Epithelial cell of proximal tubule (primary cell): ENCODE measurements around the gene TULP4. TPM values are rescaled to one million over a fixed set of nuclear protein-coding genes. Genes with fewer than 3 reads are reported as not detected.

Experiments used
- DNase-seq: peaks from one replicate; pipeline ENCODE4 v3.0.0-alpha.2; 2011; ENCODE audit warnings: low read depth
- H3K4me3 ChIP-seq: 2 replicates; pipeline ENCODE4 v1.5.1; 2011; ENCODE audit warnings: low read depth, mild to moderate bottlenecking, low read length
- CTCF ChIP-seq: conservative IDR thresholded peaks from 2 replicates; pipeline ENCODE4 v1.5.1; 2012; ENCODE audit warnings: low read depth, mild to moderate bottlenecking, low read length
- total RNA-seq: library from RNA; depleted of rRNA; stranded (reverse); fragments of >200 nt; gene quantifications from 2 replicates; pipeline ENCODE4 v1.2.3, GENCODE V29; 2015

Gene TULP4
- total RNA-seq, 1 donor from 2014 or later, result 25.4 TPM

- no peak for TF ChIP-seq CTCF
- no peak for DNase-seq
Observed at GRCh38 chr6:158489441-158489840, 177.2 kb downstream of the TULP4 start.

GRCh38 chr6:158492881-158493280 is 180.6 kb downstream of the TULP4 start:
- no peak overlapping the region for H3K4me3 ChIP-seq
- no peak for TF ChIP-seq CTCF
- DNase-seq, result no peak

More at GRCh38 chr6:158489441-158489840, 177.2 kb downstream of the TULP4 start:
- no peak overlapping the region for H3K4me3 ChIP-seq

- H3K4me3 ChIP-seq, result no peak overlapping the region
- no peak for DNase-seq
- peak; percentile 6 for TF ChIP-seq CTCF
Observed at GRCh38 chr6:158496700-158497099, 184.4 kb downstream of the TULP4 start.

DNA sequence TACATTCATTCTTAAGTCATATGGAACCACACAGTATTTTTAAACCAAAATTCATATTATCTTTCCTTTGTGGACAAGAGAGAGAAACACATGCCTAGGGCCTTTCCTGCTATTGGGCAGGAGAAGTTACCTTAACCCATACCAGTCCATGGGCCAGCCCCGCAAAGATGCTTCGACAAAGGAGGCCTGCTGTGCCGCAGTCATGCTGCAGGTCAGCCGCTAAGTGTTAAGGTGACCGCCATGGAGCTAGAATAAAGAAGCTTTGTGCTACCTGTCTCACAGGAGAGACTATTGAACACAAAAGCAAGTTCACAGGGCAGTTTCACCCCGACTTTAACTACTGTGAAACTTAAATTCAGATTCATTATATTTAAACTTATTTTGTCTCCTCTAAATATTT is 185.4 kb downstream of the TULP4 start:
- DNase-seq, result no peak
- TF ChIP-seq CTCF, result no peak
- no peak overlapping the region for H3K4me3 ChIP-seq

DNA sequence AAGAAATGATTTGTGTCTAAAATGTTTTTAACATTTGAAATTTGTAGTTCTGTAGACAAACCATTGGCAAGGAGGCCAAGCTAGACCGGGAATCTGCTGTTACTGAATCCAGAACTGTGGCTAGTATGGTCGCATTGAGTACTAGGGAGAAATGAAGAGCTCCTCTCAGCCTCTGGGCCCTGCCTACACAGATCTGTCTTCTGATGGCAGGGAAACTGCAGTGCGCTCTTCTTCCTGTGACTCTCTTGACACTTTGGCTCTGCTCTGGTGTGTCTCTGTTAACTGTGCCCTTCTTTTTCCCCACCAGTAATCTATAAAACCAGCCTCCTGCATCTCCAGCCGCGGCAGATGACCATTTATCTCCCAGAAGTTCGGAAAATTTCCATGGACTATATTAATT is 186.1 kb downstream of the TULP4 start:
- TF ChIP-seq CTCF, result no peak
- no peak for DNase-seq
- H3K4me3 ChIP-seq, result no peak overlapping the region

GRCh38 chr6:158499601-158500000 is 187.3 kb downstream of the TULP4 start:
- DNase-seq, result no peak
- H3K4me3 ChIP-seq, result no peak overlapping the region
- TF ChIP-seq CTCF, result no peak

- TF ChIP-seq CTCF, result no peak
- DNase-seq, result no peak
- no peak overlapping the region for H3K4me3 ChIP-seq
Observed at GRCh38 chr6:158500016-158500735, 187.9 kb downstream of the TULP4 start.
